Spleen (tissue), 11 donors: ENCODE data around the gene SLC22A12. TPM values are rescaled to one million over a fixed set of nuclear protein-coding genes. Genes with fewer than 3 reads are reported as not detected.
A peak's percentile ranks its signal among the peaks of the same experiment; 100 is the strongest.

Source experiments
- DNase-seq: peaks from one replicate; pipeline ENCODE4 v3.0.0-alpha.2; 2020
- H3K27ac ChIP-seq, 8 donors: fragments of 200-600 bp; sonication (generic) in 7 of 8; 1 replicate in 4 of 8; 2 replicates in 4 of 8; pipeline versions ENCODE4 v1.5.0 to v1.8.0; 2016 to 2021; ENCODE audit warnings: inconsistent platforms in 4 of 8, mild to moderate bottlenecking in 4 of 8, moderate library complexity in 1 of 8
- H3K27me3 ChIP-seq, 7 donors: fragments of 200-600 bp; sonication (generic) in 6 of 7; replicated peaks in 1 of 7; 1 replicate in 4 of 7; 2 replicates in 3 of 7; pipeline versions ENCODE4 v1.5.0 to v1.8.0; 2016 to 2021; ENCODE audit warnings: inconsistent platforms in 3 of 7, mild to moderate bottlenecking in 1 of 7
- H3K36me3 ChIP-seq, 6 donors: fragments of 200-600 bp; sonication (generic) in 5 of 6; 1 replicate in 4 of 6; 2 replicates in 2 of 6; pipeline versions ENCODE4 v1.5.0 to v1.8.0; 2016 to 2021; ENCODE audit warnings: inconsistent platforms in 2 of 6
- H3K4me1 ChIP-seq, 6 donors: fragments of 200-600 bp; sonication (generic) in 5 of 6; 1 replicate in 3 of 6; 2 replicates in 3 of 6; pipeline versions ENCODE4 v1.5.0 to v1.8.0; 2016 to 2021; ENCODE audit warnings: inconsistent platforms in 3 of 6
- H3K4me3 ChIP-seq, 8 donors: fragments of 200-600 bp; sonication (generic) in 7 of 8; 1 replicate in 4 of 8; 2 replicates in 4 of 8; pipeline versions ENCODE4 v1.5.0 to v1.8.0; 2016 to 2021; ENCODE audit warnings: inconsistent platforms in 4 of 8, mild to moderate bottlenecking in 4 of 8, moderate library complexity in 2 of 8
- H3K9me3 ChIP-seq, 8 donors: fragments of 200-600 bp; sonication (generic) in 7 of 8; 1 replicate in 4 of 8; 2 replicates in 4 of 8; pipeline versions ENCODE4 v1.5.0 to v1.8.0; 2016 to 2021; ENCODE audit warnings: inconsistent platforms in 4 of 8
- CTCF ChIP-seq, 11 experiments: fragments of 200-600 bp in 7 of 11; fragments of 450-650 bp in 4 of 11; sonication (generic) in 4 of 11; IDR thresholded peaks in 8 of 11; conservative IDR thresholded peaks in 3 of 11; 1 replicate in 7 of 11; 2 replicates in 4 of 11; pipeline versions ENCODE4 v1.4.0 to v1.8.0; 2016 to 2021; ENCODE audit warnings: antibody characterized with exemption in 11 of 11, inconsistent platforms in 4 of 11, mild to moderate bottlenecking in 1 of 11
- POLR2A ChIP-seq, 3 donors: fragments of 450-650 bp; IDR thresholded peaks; one replicate each; pipeline ENCODE4 v1.5.1; 2017; ENCODE audit warnings: antibody characterized with exemption in 3 of 3, mild to moderate bottlenecking in 1 of 3
- POLR2AphosphoS5 ChIP-seq, 3 donors: sonication (generic); formaldehyde crosslinking; IDR thresholded peaks; one replicate each; pipeline ENCODE4 v1.5.1; 2017; ENCODE audit warnings: antibody characterized with exemption in 3 of 3
- WGBS, 5 donors: extraction: QIAGEN DNeasy Blood & Tissue Kit in 3 of 5; methylation state at CpG; one replicate each; pipeline versions ENCODE4 v1.1.5 to v1.1.7; 2013 to 2018; 5-methylcytosine and 5-hydroxymethylcytosine counted together
- intact Hi-C: fragments of 100-400 bp; cut with DNase I; formaldehyde crosslinking; loops from one replicate; pipeline ENCODE4 v1.15.0; 2023; ENCODE audit warnings: low total_unique reads
- polyA plus RNA-seq, 3 donors: library from polyadenylated mRNA; stranded (reverse); fragments of 200-250 nt; gene quantifications; one replicate each; pipeline ENCODE4 v1.2.1, GENCODE V29; 2013
- total RNA-seq, 7 donors: library from RNA; depleted of rRNA in 3 of 7; stranded (reverse); fragments of >200 nt in 3 of 7; fragmentation: NEBNext Ultra II Directional in 4 of 7; extraction: Animal tissue kit (Norgen Biotek cat#: 25700) in 4 of 7; gene quantifications; one replicate each; pipeline versions ENCODE4 v1.1.0 to v1.2.1, GENCODE V29; 2016 to 2021
- donor health status: healthy with polysubstance abuse.
- donor health status: DM: no; HTN: no; CAD: no; lungs with moderate emphysema.
- donor health status: DM: no; HTN: no; CAD: no.
- donor health status: Bipolar disorder and iron deficiency.
- donor health status: healthy.
- donor health status: DM: no; HTN: no; CAD: no.
- donor health status: DM: yes; HTN: yes; CAD: no.

The SLC22A12 gene
- total and polyA plus RNA-seq, 10 donors: not detected

- no peaks in the 10 kb centered on the region for H3K36me3 ChIP-seq
- WGBS, 5 donors: 82 to 92% (median 85%) methylated on average over 10 to 12 of the region's 12 CpGs
- no peak for TF ChIP-seq POLR2AphosphoS5 (IDR thresholded peaks at IDR 0.05)
- peak; percentile 42 for DNase-seq
- intact Hi-C loops: no loop called here
- no peak overlapping the region for H3K27ac ChIP-seq
- H3K4me1 ChIP-seq: no peaks in the 10 kb centered on the region
- no peaks in the 10 kb centered on the region for H3K9me3 ChIP-seq
- H3K27me3 ChIP-seq: no peaks in the 10 kb centered on the region
- no peak overlapping the region for H3K4me3 ChIP-seq
Measured at GRCh38 chr11:64598106-64598796, 7.2 kb downstream of the SLC22A12 start.

- Histone ChIP-seq H3K9me3 (no peaks in the 10 kb centered on the region), H3K4me1 (no peaks in the 10 kb centered on the region), H3K4me3 (no peak overlapping the region), H3K36me3 (no peaks in the 10 kb centered on the region), H3K27ac (no peak overlapping the region), H3K27me3 (no peaks in the 10 kb centered on the region)
- peak; percentile 65 for DNase-seq
- WGBS, 5 donors: 83 to 91% (median 87%) methylated on average over 10 to 23 of the region's 23 CpGs
- intact Hi-C loops: no loop called here
- TF ChIP-seq POLR2A (IDR thresholded peaks at IDR 0.05) (no peak), POLR2AphosphoS5 (IDR thresholded peaks at IDR 0.05) (no peak), CTCF (IDR thresholded peaks at IDR 0.05 in 8 of 11, conservative IDR thresholded peaks at IDR 0.05 in 3 of 11) (no peak)
Measured at GRCh38 chr11:64598797-64599697, 8.0 kb downstream of the SLC22A12 start.

GRCh38 chr11:64599698-64600211 lies 8.7 kb downstream of the SLC22A12 start:
- no peak for DNase-seq
- intact Hi-C loops: no loop called here
- no peak overlapping the region for H3K27ac ChIP-seq
- no peaks in the 10 kb centered on the region for H3K9me3 ChIP-seq
- no peaks in the 10 kb centered on the region for H3K4me1 ChIP-seq
- no peak overlapping the region for H3K4me3 ChIP-seq
- WGBS, 5 donors: 84 to 97% (median 88%) methylated on average over 10 to 17 of the region's 17 CpGs
- H3K27me3 ChIP-seq: peaks cover 0 to 3% (median 0%) of the 10 kb centered on the region in 7 donors
- TF ChIP-seq POLR2A (IDR thresholded peaks at IDR 0.05) (no peak), POLR2AphosphoS5 (IDR thresholded peaks at IDR 0.05) (no peak), CTCF (IDR thresholded peaks at IDR 0.05 in 8 of 11, conservative IDR thresholded peaks at IDR 0.05 in 3 of 11) (no peak)
- no peaks in the 10 kb centered on the region for H3K36me3 ChIP-seq

- H3K4me1 ChIP-seq: no peaks in the 10 kb centered on the region
- peaks cover 0 to 9% (median 0%) of the 10 kb centered on the region in 7 donors for H3K27me3 ChIP-seq
- WGBS, 5 donors: 74 to 96% (median 92%) methylated on average over 11 to 19 of the region's 19 CpGs
- H3K4me3 ChIP-seq: no peak overlapping the region
- TF ChIP-seq CTCF (IDR thresholded peaks at IDR 0.05 in 8 of 11, conservative IDR thresholded peaks at IDR 0.05 in 3 of 11) (no peak), POLR2A (IDR thresholded peaks at IDR 0.05) (no peak), POLR2AphosphoS5 (IDR thresholded peaks at IDR 0.05) (no peak)
- H3K36me3 ChIP-seq: no peaks in the 10 kb centered on the region
- H3K9me3 ChIP-seq: no peaks in the 10 kb centered on the region
- H3K27ac ChIP-seq: no peak overlapping the region
- intact Hi-C loops: no loop called here
- DNase-seq: no peak
Measured at GRCh38 chr11:64600281-64600992, 9.4 kb downstream of the SLC22A12 start.
